GM12872 (cell line): ENCODE measurements around the gene PDE11A.

Experiments used
- CTCF ChIP-seq: IDR thresholded peaks from 3 replicates; pipeline ENCODE4 v1.5.1; 2011; ENCODE audit warnings: low read depth, mild to moderate bottlenecking, low read length, moderate library complexity; ENCODE audit not compliant: insufficient read depth

PDE11A gene

DNA sequence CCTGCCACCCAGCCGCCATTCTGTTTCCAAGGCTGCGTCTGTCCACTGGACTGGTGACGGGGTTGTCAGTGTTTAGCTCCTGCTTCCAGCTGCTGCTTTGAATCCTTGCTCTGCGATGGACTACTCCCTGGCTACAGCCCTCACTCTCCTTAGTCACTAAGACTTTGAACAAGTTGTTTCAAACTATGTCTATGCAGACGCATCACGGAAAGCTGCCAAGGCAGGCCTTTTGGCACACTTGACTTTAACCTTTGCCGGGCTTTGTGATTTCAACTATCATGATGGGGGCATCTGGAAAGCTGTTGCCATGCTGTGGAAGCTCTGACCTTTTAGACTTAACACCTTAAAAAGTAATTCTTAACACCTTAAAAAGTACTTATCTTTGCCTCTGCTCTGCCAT lies 54.4 kb downstream of the PDE11A start:
- no peak for TF ChIP-seq CTCF

DNA sequence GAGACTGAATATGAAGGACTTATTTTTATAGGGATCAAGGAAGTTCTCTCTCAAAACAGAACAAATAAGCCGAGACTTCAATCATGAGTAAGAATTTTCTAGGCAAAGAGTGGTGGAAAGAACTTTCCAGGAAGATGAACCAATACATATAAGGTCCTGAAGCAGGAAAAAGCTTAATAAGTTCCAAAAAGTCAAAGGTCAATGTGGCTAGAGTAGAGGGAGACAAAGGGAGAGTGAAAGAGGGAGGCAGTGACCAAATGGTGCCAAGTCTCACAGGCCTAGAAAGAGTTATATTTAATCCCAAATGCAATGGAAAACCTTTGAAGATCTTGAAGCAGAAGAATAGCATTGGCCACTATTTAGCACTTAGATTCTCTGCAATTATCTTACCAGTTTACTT lies 56.0 kb downstream of the PDE11A start:
- TF ChIP-seq CTCF = no peak

- TF ChIP-seq CTCF = no peak
Measured at GRCh38 chr2:178012639-178013038, 59.9 kb downstream of the PDE11A start.

- no peak for TF ChIP-seq CTCF
Measured at GRCh38 chr2:178009813-178010212, 62.8 kb downstream of the PDE11A start.

GRCh38 chr2:178008636-178009289 lies 63.8 kb downstream of the PDE11A start:
- TF ChIP-seq CTCF = no peak

DNA sequence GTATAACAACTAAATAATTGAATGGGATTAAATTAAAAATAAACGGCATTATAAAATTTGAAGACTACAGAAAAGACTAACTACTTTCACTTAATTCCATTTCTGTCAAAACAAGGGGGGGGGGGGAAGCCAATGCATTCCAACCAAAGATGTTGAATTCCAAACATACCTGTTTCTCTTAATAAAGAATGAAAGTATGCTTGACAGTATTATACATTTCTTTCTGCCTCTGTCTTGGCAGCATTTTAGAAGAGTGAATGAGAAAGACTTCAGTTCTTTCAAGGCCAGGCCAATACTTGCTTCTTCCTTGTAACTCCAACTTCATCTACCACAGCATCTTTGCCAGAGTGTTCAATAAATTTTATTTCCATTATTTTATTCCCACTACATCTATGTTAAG lies 65.9 kb downstream of the PDE11A start:
- TF ChIP-seq CTCF = no peak

- no peak for TF ChIP-seq CTCF
Measured at GRCh38 chr2:178005756-178006155, 66.8 kb downstream of the PDE11A start.
